Measurements from ENCODE around the gene NDST1.

- TF ChIP-seq CTCF (IDR thresholded peaks at IDR 0.05) (no peak), POLR2A (IDR thresholded peaks at IDR 0.05) (no peak), EP300 (IDR thresholded peaks at IDR 0.05) (no peak), POLR2AphosphoS5 (IDR thresholded peaks at IDR 0.05) (no peak)
Observed at GRCh38 chr5:150468206-150468605, 39.7 kb upstream of the NDST1 start.
